HG03378 (cell line): Measurements from ENCODE around the gene KMT2D.

Experiments
- ATAC-seq: cut with Tn5 transposase; IDR thresholded peaks from one replicate; pipeline ENCODE4 v1.9.1; 2021; ENCODE audit warnings: mild to moderate bottlenecking, moderate library complexity; ENCODE audit not compliant: unreplicated experiment

KMT2D gene

DNA sequence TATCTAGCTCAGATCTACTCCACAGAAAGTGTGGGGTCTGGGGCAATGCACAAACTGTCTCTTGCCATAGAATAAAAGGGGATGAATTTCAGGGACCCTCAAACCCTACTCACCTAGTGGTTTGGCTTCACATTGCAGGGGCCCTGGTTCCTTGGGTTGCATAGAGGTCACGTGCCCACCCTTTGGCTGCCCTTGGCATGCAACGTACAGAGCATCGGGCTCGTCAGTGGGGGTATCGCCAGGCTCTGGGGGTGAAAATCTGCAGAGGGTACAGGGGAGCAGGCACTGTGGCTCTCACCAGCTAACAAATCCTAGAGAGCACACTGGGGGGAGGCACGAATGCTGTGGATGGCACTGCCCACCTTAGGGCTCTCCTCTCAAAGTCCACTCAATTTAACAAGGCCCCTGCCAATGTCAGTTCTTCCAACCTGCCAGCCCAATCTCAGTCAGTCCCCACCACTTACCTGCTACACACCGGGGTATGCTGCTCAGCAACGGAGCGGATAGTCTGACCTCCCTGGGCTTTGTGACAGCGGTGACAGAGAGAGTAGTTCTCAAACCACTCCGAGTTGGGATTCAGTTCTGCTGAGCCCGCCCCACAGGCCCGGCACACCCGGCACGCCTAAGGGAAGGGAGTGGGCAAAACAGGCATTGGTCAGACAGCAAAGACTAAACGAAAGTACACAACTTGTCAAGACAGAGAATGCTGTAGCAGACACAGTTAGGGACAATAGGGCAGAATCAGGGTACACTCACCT lies 8.0 kb downstream of the KMT2D start:
- no peak for ATAC-seq

DNA sequence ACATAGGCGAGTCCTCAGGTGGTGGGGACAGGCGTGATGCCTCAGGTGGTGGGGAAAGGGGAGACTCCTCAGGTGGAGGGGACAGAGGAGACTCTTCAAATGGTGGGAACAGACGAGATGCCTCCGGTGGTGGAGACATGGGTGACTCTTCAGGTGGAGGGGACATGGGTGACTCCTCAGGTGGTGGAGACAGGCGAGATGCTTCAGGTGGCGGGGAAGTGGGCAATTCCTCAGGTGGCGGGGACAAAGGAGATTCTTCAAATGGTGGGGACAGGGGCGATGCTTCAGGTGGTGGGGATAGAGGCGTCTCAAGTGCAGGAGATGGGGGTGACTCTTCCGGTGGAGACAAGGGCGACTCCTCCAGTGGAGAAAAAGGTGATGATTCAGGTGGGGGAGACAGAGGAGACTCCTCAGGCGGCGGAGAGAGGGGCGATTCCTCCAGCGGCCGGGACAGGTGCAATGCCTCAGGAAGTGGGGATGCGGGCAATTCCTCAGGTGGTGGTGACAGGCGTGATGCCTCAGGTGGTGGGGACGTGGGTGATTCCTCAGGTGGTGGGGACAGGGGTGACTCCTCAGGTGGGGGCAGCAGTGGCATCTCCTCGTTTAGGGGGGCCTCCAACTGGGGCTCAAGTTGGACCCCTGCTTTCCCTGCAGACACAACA lies 8.7 kb downstream of the KMT2D start:
- no peak for ATAC-seq

DNA sequence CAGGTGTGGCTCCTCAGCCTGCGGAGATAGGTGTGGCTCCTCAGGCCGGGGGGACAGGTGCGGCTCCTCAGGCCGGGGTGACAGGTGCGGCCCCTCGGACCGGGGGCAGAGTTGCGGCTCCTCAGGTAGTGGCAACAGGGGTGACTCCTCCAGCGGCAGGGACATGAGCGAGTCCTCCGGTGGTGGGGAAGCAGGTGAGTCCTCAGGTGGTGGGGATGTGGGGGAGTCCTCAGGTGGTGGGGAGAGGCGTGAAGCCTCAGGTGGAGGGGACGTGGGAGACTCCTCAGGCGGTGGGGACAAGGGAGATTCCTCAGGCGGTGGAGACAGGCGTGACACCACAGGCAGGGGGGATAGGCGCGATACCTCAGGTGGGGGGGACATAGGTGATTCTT lies 9.2 kb downstream of the KMT2D start:
- ATAC-seq, result no peak

DNA sequence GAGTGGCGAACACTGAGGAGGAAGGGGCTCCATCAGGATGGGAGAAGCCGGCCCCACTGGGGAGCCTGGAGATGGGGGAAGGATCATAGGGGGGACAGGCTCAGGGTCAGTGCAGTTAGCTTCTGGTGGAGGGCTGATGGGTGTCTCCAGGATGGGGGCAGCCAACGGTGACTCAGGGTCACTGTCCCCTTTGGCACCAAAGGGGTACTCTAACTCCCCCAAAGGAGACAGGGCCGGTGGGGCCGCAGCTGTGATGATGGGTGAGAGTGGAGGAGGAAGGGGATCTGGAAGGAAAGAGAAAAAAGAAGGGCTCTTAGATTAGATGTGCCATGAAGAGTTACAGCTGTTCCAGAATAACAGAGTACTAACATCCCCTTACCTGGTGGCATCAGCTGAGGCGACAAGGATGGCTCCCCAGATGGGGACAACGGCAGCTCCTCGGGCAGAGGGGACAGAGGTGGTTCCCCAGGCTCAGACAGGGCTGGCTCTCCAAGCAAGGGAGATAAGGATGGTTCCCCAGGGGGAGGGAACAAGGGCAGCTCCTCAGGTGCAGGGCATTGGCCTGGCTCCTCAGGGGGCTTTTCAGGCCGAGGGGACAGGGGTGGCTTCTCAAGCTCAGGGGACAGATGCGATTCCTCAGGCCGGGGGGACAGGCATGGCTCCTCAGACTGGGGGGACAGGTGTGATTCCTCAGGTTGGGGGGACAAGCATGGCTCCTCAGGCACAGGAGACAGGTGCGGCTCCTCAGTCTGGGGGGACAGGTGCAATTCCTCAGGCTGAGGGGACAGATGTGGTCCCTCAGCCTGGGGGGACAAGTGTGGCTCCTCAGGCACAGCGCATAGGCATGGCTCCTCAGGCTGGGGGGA lies 9.9 kb downstream of the KMT2D start:
- no peak for ATAC-seq

DNA sequence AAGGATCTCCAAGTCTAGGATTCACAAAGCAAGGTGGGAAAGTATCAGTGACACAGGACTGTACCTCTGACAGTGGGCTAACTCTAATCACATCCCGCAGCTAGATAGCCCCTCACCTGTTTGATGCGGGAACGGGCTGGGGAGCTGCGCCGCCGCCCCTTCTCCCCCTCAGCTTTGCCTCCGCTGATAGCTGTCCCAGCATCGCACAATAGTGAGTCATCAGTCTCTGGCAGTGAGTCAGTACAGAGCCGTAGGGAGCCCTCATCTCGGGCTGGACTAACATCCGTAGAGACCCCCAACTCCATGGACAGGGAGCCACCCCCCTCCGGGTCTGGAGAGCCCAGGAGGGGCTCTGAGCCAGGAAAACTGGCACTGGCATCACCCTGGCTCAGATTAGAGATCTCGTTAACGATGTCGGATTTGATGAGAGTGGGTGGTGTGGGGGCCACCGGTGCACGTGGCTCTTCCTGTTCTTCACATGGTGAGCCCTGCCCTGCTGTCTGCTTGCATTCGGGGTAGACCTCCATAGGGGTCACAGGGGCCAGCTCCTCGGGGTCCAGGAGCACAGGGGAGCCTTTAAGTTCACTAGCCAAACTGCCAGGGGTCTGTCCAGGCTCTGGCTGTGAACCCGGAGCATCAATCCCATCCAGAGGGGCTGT lies 10.9 kb downstream of the KMT2D start:
- ATAC-seq, result no peak

DNA sequence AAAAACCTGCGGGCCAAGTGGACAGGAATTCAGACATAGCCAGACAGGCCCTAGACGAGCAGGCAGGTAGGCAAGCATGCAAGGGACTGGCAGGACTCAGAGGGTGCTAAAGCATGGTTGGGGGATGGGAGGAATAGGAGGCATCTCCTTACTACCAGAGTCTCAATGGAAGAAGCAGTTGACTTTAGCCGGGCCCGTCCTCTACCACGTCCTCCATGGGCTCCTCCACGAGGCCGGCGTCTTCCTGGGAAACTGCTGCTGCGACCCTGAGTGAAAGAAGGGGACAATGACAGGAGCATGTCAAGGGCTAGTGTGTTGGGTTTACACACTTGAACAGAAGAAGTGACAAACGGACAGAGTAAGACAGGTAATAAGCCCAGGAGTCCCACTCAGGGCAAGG lies 11.6 kb downstream of the KMT2D start:
- no peak for ATAC-seq

DNA sequence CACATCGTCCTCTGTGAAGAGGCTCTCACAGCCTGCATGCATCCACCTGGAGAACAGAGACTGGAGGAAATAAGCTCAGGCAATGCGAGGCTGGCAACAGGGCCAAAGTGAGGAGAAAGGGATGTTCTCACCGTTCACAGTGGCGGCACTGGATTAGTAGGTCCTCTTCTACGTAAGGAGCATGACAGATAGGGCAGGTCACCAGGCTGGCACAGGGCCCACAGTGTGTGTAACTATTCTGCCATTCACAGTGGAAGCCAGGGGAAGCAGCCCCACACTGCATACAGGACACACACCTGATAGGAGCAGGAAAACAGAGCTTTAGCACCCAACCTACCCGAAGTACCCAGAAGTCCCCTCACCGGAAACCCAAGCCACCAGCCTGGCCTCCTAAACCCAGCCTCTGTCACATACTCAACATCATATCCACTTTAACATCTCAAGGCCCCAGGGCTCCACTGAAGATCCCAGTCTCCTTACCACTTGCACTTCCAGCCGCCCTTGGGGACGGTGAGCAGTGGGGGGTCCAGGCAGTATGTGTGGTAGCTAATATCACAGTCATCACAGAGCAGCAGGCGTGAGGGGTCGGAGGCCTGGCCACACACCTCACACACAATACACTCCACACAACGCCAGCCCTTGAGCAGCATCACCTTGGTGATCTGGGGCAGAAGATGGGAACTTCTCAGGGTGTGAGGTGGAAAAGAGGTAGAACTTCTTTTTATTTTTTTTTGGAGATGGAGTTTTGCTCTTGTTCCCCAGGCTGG lies 14.3 kb downstream of the KMT2D start:
- ATAC-seq, result no peak

DNA sequence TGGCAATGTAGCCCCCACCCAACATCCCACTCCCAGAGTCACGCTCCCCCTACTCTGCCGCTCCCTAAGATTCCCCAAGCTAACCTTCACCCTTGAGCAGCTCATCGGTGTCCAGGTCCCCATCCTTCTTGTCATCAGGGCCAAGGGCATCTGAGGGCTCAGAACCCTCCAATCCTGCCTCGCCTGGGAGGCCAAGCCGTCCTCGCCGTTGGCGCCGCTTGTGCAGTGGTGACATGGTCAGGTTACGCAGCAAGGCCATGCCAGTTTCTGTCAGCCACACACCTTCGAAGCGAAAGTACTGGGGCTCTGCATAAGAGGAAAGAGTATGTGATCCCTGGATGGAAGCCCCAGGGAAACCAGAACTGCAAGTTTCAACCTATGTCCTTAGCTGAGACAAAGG lies 15.9 kb downstream of the KMT2D start:
- no peak for ATAC-seq

DNA sequence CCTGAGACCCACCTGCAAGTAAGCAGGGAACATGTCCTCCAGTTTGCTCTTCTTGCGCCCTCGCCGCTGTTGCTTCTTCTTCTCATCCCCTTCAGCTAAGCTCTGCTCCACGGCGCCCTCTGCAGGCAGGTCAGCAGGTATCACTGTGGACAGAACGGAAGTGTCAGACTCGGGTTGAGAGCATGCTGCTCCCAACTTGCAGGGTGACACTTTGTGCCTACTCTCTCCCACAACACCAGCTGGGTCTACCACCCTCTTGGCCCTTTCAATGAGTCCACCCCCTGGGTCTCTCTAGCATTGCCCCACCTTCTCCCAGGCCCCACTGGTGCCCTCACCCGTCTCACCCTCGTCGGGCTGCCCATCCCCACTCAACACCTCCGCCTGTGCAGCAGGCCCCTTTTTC lies 16.7 kb downstream of the KMT2D start:
- ATAC-seq, result no peak

DNA sequence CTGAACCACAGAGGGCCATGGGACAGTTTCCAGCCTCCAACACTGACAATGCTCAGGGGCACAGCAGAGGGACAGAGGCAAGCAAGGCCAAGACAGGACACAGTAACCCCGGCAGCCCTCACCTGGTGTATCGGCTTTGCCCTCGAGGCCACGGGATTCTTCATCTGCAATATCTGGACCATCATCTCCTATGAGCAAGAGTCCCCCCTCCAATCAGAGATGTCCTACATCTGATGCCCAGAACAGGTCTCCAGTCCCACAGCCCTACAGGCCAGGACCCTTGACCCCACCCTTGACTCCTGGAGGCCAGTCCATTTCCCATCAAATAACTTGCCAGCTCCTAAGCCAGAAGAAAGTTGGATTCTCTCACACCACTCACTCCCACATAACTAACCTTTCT lies 17.4 kb downstream of the KMT2D start:
- ATAC-seq, result no peak

DNA sequence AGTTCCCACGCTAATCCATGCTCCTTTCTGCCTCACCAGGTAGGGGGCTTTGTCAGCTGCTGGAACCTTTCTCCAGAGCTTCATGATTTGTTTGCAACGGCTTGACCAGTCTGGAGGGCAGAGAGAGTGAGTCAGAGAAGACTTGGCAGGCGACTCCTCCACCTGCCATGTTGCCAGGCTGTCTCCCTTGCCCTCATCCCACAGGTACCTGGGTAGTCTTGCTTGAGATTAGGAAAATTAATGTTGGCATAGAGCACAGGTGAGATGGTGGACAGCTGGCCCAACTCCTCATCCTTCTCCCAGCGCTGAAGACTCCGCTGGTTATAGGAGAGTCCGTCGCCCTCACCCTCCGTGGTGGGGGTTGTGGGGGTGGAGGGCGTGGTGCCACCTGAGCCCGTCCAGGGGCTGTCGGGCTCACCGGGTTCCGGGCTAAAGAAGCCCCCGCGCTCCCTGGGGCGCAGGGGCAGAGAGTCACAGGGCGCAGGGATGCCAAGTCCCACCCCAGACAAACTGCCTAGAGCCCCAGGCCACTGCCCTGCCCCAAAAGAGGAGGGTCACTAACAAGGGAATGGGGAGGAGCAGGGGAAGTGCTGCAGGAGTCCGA lies 18.6 kb downstream of the KMT2D start:
- no peak for ATAC-seq

DNA sequence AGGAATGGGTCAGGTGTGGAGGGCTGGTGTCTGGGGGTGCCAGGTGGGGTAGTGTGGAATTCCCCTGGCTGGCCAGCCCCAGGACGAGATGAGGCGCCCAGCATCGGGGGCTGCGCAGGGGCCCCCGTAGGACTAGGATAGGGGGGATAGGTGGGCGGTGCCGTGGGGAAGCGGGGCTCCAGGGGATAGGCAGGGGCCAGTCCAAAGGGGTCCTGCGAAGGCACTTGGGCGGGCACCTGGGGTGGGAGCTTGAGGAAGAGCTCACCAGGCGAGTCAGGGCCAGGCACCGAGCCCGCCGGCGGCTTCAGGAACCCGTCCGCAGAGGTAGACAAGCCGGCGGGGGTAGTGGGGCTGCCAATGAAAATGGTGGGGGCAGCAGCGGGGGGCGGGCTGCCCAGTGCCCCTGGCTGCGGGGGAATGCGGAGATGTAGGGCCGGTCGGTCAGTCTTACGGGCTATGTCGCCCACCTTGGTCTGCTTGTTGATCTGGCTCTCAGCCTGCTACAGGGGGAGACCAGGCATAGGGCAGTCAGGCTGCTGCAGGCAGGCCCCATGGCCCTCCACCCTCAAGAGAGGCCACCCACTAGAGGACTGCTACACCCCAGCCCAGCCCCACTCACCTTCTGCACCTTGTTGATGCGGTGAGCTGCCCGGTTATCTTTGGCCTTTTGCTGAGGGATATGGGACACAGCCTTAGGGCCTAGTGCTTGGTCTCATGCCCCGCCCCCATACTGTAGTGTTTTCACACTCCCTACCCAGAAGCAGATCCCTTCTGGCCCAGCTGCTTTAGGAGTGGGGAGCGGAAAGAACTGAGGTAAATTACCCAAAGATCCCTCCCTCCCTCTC lies 19.3 kb downstream of the KMT2D start:
- ATAC-seq, result no peak

DNA sequence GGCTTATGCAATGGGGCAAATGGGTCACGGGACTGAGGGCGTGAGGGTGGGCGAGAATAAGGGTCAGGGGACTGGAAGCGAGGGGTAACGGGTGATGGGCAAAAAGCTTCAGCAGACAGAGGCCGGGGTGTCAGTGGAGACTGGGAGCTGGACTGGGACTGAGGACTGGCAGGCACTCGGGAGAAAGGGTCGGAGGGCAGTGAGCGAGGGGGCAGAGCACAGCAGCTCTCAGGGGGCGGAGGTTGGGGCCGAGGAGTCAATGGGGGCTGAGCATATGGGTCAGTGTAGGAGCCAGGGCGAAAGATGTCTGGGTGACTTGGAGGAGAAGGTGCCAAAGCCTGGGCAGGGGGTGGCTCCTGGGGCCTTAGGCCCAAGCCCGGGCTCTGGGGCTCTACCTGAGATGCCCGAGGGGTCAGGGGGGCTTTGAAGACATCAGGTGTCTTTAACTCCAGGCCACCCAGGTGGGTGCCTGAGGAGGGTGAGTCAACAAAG lies 20.2 kb downstream of the KMT2D start:
- no peak for ATAC-seq

DNA sequence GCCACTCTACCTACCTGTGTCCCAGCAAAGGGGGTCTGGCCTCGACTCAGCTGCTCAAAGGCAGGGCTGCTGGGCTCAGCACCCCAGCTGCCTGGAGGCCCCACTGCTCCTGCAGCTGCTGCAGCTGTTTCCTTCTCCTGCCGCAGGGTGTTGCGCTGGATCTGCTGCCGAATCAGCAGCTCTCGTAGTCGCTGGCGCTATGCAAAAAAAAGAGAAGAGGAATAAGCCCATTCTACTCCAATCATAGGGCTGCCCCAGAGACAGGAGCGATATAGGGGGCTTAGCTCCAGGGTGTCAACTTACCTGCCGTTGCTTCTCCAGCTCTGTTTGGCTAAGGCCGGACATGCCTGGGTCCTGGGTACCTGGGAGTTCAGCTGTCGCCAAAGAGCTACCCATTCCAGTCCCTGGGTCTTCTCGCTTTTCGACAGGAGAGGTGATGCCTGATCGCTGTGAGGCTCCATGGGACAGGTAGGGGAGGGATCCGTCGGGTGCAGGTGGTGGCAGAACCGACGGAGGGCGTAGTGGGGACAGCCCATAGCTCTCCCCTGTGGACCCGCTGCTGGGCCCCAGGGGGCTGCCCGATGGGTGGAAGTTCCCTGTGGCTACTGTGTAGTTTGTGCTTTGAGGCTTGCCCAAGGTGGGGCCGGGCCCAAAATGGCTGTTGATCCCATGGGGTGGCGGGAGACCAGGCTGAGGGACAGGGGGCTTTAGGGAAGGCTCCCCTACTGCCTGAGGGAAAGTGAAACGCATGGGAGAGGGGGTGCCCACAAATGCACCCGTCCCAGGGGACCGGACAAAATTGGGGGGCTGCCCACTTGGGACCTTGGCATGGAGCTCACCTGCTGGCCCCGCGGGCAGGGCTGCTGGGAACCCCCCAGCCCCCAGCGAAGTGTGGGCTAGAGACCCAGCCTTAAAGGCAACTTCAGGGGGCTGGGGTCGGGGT lies 20.9 kb downstream of the KMT2D start:
- no peak for ATAC-seq

DNA sequence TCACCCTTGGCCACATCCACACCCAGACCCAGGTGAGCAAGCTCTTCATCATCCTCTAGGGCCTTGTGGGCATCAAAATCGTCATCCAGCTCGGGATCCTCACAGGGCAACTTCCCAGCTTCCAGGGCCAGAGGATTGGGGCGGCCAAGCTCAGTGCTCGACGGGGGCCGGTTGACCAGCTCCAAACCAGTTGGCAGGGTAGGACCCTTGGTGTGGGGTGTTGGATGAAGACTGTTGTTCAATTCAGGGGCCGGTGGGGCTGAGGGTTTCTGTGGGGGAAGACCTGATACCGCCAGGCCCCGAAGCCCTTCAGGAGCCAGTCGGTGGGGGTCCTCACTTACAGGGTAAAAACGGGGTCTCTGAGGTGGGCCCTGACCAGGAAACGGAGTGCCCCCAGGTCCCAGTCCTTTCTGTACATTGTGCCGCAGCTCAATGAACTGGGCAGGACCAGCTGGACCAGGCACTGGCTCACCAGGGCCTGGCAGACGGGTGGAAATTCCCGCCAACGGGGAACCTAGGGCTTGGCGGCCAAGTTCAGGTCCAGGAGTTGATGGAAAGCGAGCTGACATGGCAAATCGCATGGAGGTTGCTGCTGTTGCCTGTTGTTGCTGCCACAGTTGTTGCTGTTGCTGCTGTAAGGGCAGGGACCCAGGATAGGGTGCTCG lies 22.2 kb downstream of the KMT2D start:
- no peak for ATAC-seq

DNA sequence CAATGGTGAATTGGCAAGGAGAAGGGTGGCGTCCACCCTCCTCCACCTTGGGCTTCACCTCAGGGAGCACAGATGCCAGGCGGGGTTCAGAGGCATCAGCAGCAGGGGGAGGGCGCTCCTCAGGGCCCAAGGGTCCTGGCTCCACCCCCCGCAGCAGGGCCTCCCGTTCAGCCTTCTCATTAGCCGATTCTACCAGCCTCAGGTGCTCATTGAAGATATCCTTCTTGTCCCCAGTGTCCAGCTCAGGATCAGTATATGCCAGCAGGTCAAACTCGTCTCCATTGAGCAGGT lies 22.7 kb downstream of the KMT2D start:
- no peak for ATAC-seq

DNA sequence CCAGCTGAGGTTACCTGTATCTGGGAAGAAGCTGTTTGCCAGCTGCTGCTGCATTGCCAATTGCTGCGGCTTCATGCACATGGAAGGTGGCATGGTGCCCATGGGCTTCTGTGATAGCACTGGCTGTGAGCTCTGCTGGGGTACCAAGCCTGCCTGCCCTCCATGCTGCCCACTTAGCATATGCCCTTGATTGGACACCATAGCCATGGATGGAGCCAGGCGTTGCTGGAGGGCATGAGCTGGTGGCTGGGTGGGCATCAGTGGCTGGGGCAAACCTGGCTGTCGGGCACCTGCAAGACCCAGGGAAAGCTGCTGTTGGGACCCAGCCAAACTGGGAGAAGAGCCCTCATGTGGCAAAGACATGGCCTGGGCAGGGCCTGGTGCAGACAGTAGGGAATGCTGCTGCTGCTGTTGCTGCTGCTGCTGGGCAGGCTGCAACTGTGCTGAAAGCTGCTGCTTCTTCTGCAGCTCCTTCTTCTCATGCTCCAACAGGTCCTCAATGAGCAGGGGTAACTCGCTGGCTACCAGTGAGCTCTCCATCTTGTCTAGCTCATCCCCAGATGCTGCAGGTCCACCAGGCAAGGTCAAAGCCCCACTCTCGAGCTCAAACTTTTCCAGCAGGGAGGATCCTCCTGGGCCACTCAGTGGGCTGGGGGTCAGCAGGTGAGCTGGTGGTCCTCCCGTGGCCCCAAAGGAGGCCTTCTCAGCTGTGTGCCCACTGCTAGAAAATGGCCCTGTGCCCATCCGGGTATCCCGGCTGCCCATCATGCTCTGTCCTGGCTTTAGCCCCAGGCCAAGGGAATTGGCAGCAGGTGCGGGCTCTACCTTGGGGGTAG lies 23.3 kb downstream of the KMT2D start:
- no peak for ATAC-seq
